CD14-positive monocyte (primary cell): ENCODE data around the gene CLDN24. TPM values are rescaled to one million over a fixed set of nuclear protein-coding genes. Genes with fewer than 3 reads are reported as not detected.

Experiments used
- DNase-seq, 3 donors: peaks; one replicate each; pipeline ENCODE4 v3.0.0-alpha.2; 2011 to 2022
- H2AFZ ChIP-seq: 2 replicates; pipeline ENCODE4 v1.6.0; 2012; ENCODE audit warnings: mild to moderate bottlenecking, low read depth, low read length, inconsistent platforms; ENCODE audit not compliant: insufficient read depth, poor library complexity, severe bottlenecking
- H3K27ac ChIP-seq, 2 donors: 1 replicate in 1 of 2; 2 replicates in 1 of 2; pipeline ENCODE4 v1.5.1; 2012 to 2013; ENCODE audit warnings: low read length in 2 of 2, control low read depth in 1 of 2, inconsistent platforms in 1 of 2, low read depth in 1 of 2, mild to moderate bottlenecking in 1 of 2
- H3K27me3 ChIP-seq, 2 donors: one replicate each; pipeline versions ENCODE4 v1.6.0 to v1.6.1; 2011 to 2013; ENCODE audit warnings: low read length in 2 of 2; ENCODE audit not compliant: control insufficient read depth in 2 of 2, insufficient read depth in 2 of 2
- H3K36me3 ChIP-seq, 2 donors: replicated peaks in 1 of 2; 1 replicate in 1 of 2; 2 replicates in 1 of 2; pipeline versions ENCODE4 v1.5.1 to v1.6.1; 2012 to 2013; ENCODE audit warnings: low read length in 2 of 2, control low read depth in 1 of 2, inconsistent platforms in 1 of 2, mild to moderate bottlenecking in 1 of 2; ENCODE audit not compliant: insufficient read depth in 2 of 2, control insufficient read depth in 1 of 2
- H3K4me1 ChIP-seq, 2 donors: 1 replicate in 1 of 2; 2 replicates in 1 of 2; pipeline versions ENCODE4 v1.5.1 to v1.6.1; 2012 to 2013; ENCODE audit warnings: low read length in 2 of 2, control low read depth in 1 of 2, inconsistent platforms in 1 of 2, mild to moderate bottlenecking in 1 of 2, moderate library complexity in 1 of 2; ENCODE audit not compliant: insufficient read depth in 2 of 2, control insufficient read depth in 1 of 2
- H3K4me2 ChIP-seq: replicated peaks from 2 replicates; pipeline ENCODE3; 2012; ENCODE audit warnings: low read length, moderate library complexity, mild to moderate bottlenecking; ENCODE audit not compliant: poor library complexity, severe bottlenecking; ENCODE audit errors: extremely low read depth
- H3K4me3 ChIP-seq, 3 experiments: fragments of 200-600 bp in 1 of 3; sonication (generic) in 1 of 3; replicated peaks in 1 of 3; 1 replicate in 2 of 3; 2 replicates in 1 of 3; pipeline ENCODE4 v1.5.1; 2011 to 2013; ENCODE audit warnings: low read length in 3 of 3, mild to moderate bottlenecking in 3 of 3, control low read depth in 2 of 3, low read depth in 2 of 3, inconsistent platforms in 1 of 3, moderate library complexity in 1 of 3
- H3K79me2 ChIP-seq: 2 replicates; pipeline ENCODE4 v1.6.0; 2012; ENCODE audit warnings: mild to moderate bottlenecking, control low read depth, inconsistent platforms, low read length, moderate library complexity; ENCODE audit not compliant: insufficient read depth
- H3K9ac ChIP-seq: 2 replicates; pipeline ENCODE4 v1.6.0; 2017; ENCODE audit warnings: low read length, mild to moderate bottlenecking; ENCODE audit not compliant: insufficient read depth, poor library complexity, severe bottlenecking
- H3K9me3 ChIP-seq, 2 donors: replicated peaks in 1 of 2; 1 replicate in 1 of 2; 2 replicates in 1 of 2; pipeline versions ENCODE4 v1.5.1 to v1.6.1; 2012 to 2013; ENCODE audit warnings: low read length in 2 of 2, control low read depth in 1 of 2; ENCODE audit not compliant: control insufficient read depth in 1 of 2, insufficient read depth in 1 of 2
- H4K20me1 ChIP-seq: 2 replicates; pipeline ENCODE4 v1.6.0; 2012; ENCODE audit warnings: mild to moderate bottlenecking, low read length, control low read depth, moderate library complexity; ENCODE audit not compliant: insufficient read depth
- H3K27ac Mint-ChIP-seq, 7 donors: one replicate each; pipeline ENCODE4 v1.8.0; 2020; ENCODE audit warnings: mild to moderate bottlenecking in 7 of 7, mixed read lengths in 7 of 7, moderate library complexity in 6 of 7, inconsistent platforms in 2 of 7
- H3K27me3 Mint-ChIP-seq, 3 donors: one replicate each; pipeline ENCODE4 v1.8.0; 2021 to 2022; ENCODE audit warnings: low read depth in 3 of 3, mild to moderate bottlenecking in 3 of 3, mixed read lengths in 3 of 3, moderate library complexity in 3 of 3, inconsistent platforms in 1 of 3
- H3K36me3 Mint-ChIP-seq, 2 donors: one replicate each; pipeline ENCODE4 v1.8.0; 2020; ENCODE audit warnings: mixed read lengths in 2 of 2, inconsistent platforms in 1 of 2, mild to moderate bottlenecking in 1 of 2
- H3K4me1 Mint-ChIP-seq: one replicate; pipeline ENCODE4 v1.8.0; 2020; ENCODE audit warnings: mild to moderate bottlenecking, mixed read lengths
- H3K4me3 Mint-ChIP-seq, 2 donors: one replicate each; pipeline ENCODE4 v1.8.0; 2020; ENCODE audit warnings: mild to moderate bottlenecking in 2 of 2, mixed read lengths in 2 of 2, moderate library complexity in 1 of 2
- H3K9me3 Mint-ChIP-seq, 7 donors: one replicate each; pipeline ENCODE4 v1.8.0; 2020 to 2022; ENCODE audit warnings: mixed read lengths in 7 of 7, mild to moderate bottlenecking in 6 of 7, moderate library complexity in 6 of 7, inconsistent platforms in 2 of 7
- CTCF ChIP-seq: fragments of 200-600 bp; IDR thresholded peaks from one replicate; pipeline ENCODE4 v1.8.0; 2022; ENCODE audit warnings: antibody characterized with exemption, mild to moderate bottlenecking
- WGBS: methylation state at CpG from one replicate; pipeline ENCODE4 v1.1.5; 2013; ENCODE audit warnings: missing lambda C conversion rate; ENCODE audit not compliant: insufficient coverage; 5-methylcytosine and 5-hydroxymethylcytosine counted together
- intact Hi-C, 2 donors: fragments of 100-400 bp; cut with micrococcal nuclease; formaldehyde crosslinking; loops; one replicate each; pipeline versions ENCODE4 v1.15.0 to v1.15.1; 2023
- polyA minus RNA-seq: library from RNA; depleted of rRNA, polyadenylated mRNA; stranded (reverse); fragments of >200 nt; gene quantifications from 2 replicates; pipeline ENCODE4 v1.2.3, GENCODE V29; 2012
- polyA plus RNA-seq, 3 donors: library from polyadenylated mRNA; depleted of rRNA in 1 of 3; unstranded in 2 of 3; stranded (reverse) in 1 of 3; fragments of 300-500 nt in 2 of 3; fragments of >200 nt in 1 of 3; fragmentation: Illumina TruSeq in 2 of 3; gene quantifications; 1 replicate in 2 of 3; 2 replicates in 1 of 3; pipeline ENCODE4 v1.2.3, GENCODE V29; 2012 to 2021
- total RNA-seq, 12 experiments: library from RNA in 1 of 12; stranded (reverse) in 1 of 12; fragments of 120-200 nt in 1 of 12; gene quantifications; one replicate each; pipeline ENCODE4 v1.2.4 and lab custom pipeline; 2013 to 2026; ENCODE audit warnings: mixed read lengths in 6 of 12, inconsistent platforms in 1 of 12

CLDN24 gene
- not detected for total RNA-seq (2013)
- not detected for polyA plus RNA-seq
- polyA minus RNA-seq, result not detected in 2 replicates
- 0 to 0.12 (median 0) reads per million in 11 experiments for total RNA-seq (lab: John Stamatoyannopoulos, UW)

- Mint-ChIP-seq H3K4me1 (no peaks in the 10 kb centered on the region), H3K27ac (peak within 1 kb of the TSS in 1 of 7 donors; percentile 22), H3K36me3 (no peaks in the 10 kb centered on the region), H3K4me3 (no peak within 1 kb of the TSS), H3K27me3 (peaks cover 0 to 2% (median 0%) of the 10 kb centered on the region in 3 donors), H3K9me3 (peaks cover 0 to 4% (median 0%) of the 10 kb centered on the region in 7 donors)
- H3K4me1 ChIP-seq, result no peaks in the 10 kb centered on the region
- no peak within 1 kb of the TSS for H3K4me3 ChIP-seq
- no peak within 1 kb of the TSS for H3K9ac ChIP-seq
- no peak within 1 kb of the TSS for H2AFZ ChIP-seq
- no peak within 1 kb of the TSS for H3K4me2 ChIP-seq
- no peak for DNase-seq
- no peaks in the 10 kb centered on the region for H4K20me1 ChIP-seq
- H3K27ac ChIP-seq, result no peak within 1 kb of the TSS
- no peaks in the 10 kb centered on the region for H3K79me2 ChIP-seq
- intact Hi-C loops, result no loop called here
- H3K27me3 ChIP-seq, result no peaks in the 10 kb centered on the region
- TF ChIP-seq CTCF, result no peak
- WGBS, result 93% methylated on average over 2 of the region's 5 CpGs
- H3K36me3 ChIP-seq, result no peaks in the 10 kb centered on the region
- no peaks in the 10 kb centered on the region for H3K9me3 ChIP-seq
Measured at GRCh38 chr4:183322326-183322725, at the start of gene CLDN24. CLDN24 (minus strand) TSS chr4:183322426; CDS start chr4:183322426, 0 bp downstream.

GRCh38 chr4:183370786-183371185 is 48.6 kb upstream of the CLDN24 start:
- Histone ChIP-seq H3K4me1 (no peaks in the 10 kb centered on the region), H3K4me2 (no peak overlapping the region), H3K9me3 (peaks cover 0 to 5% of the 10 kb centered on the region in 2 donors), H2AFZ (no peak overlapping the region), H3K79me2 (no peaks in the 10 kb centered on the region), H3K4me3 (no peak overlapping the region), H3K27me3 (no peaks in the 10 kb centered on the region), H3K9ac (no peak overlapping the region), H4K20me1 (no peaks in the 10 kb centered on the region), H3K36me3 (no peaks in the 10 kb centered on the region), H3K27ac (no peak overlapping the region)
- WGBS, result 95% methylated on average over 4 of the region's 12 CpGs
- Mint-ChIP-seq H3K4me1 (peaks cover 4% of the 10 kb centered on the region), H3K9me3 (peaks cover 3 to 23% (median 13%) of the 10 kb centered on the region in 7 donors), H3K4me3 (no peak overlapping the region), H3K36me3 (no peaks in the 10 kb centered on the region), H3K27me3 (peaks cover 0 to 8% (median 3%) of the 10 kb centered on the region in 3 donors), H3K27ac (no peak overlapping the region)
- TF ChIP-seq CTCF, result no peak
- no peak for DNase-seq
- intact Hi-C loops, result no loop called here
